Measurements from ENCODE around the gene CLEC18C. TPM values are rescaled to one million over a fixed set of nuclear protein-coding genes. Genes with fewer than 3 reads are reported as not detected.
"Not testable (repeated sequence)": the region's sequence is repeated elsewhere in the genome, so short reads cannot be mapped to it uniquely, and the experiment has no call there.

CLEC18C gene
- total and polyA plus RNA-seq, 10 of the 15 experiments (the other 5 are each of a cell fraction or from before 2014, with no cell fraction given): 0.05 to 0.11 TPM; not detected in 8

- Histone ChIP-seq H3K27ac (ENCODE audit: control insufficient read depth, insufficient read depth) (no peak overlapping the region), H2AFZ (ENCODE audit: control insufficient read depth, low read depth, low read length) (no peak overlapping the region), H3K9me3 (replicated peaks; ENCODE audit: control insufficient read depth, insufficient read depth, low read length) (no peaks in the 10 kb centered on the region), H3K4me2 (ENCODE audit: control insufficient read depth, insufficient read depth) (no peak overlapping the region), H3K4me1 (ENCODE audit: control insufficient read depth, insufficient read depth, low read length) (no peaks in the 10 kb centered on the region), H3K36me3 (ENCODE audit: control insufficient read depth in 2 of 2, insufficient read depth in 2 of 2, low read length in 1 of 2) (peaks cover 1 to 9% of the 10 kb centered on the region in 2 experiments; a peak in 2 of 4 replicates), H4K20me1 (ENCODE audit: control insufficient read depth, insufficient read depth) (no peaks in the 10 kb centered on the region), H3K27me3 (replicated peaks in 1 of 2; ENCODE audit: control insufficient read depth in 2 of 2, insufficient read depth in 2 of 2, low read length in 1 of 2) (no peaks in the 10 kb centered on the region), H3K4me3 (no peak overlapping the region), H3K79me2 (ENCODE audit: control insufficient read depth, insufficient read depth, low read length) (no peaks in the 10 kb centered on the region), H3K9ac (ENCODE audit: control insufficient read depth, insufficient read depth, low read length) (no peak overlapping the region)
- in situ Hi-C loops (cut with MboI): no loop called here
- ChIA-PET POLR2A (no interaction called here), SMC1A (ENCODE audit: uncharacterized antibody, unreplicated experiment) (no interaction called here), RAD21 (ENCODE audit: unreplicated experiment) (no interaction called here), CTCF (no interaction called here)
- intact Hi-C loops (cut with micrococcal nuclease; ENCODE audit: unreplicated experiment): loop anchor here (10.0 kb wide), 2 partner anchors 91 to 491 kb away; partner anchors contain the start of gene EXOSC6
- DNase-seq (ENCODE audit: low read depth, low spot score) (no peak), ATAC-seq (no peak), FAIRE-seq (no peak)
- TF ChIP-seq SRF (IDR thresholded peaks at IDR 0.05; ENCODE audit: low read depth in 2 of 2, low read length in 2 of 2) (no peak), ATF2 (IDR thresholded peaks at IDR 0.05; ENCODE audit: low read length) (no peak), PKNOX1 (IDR thresholded peaks at IDR 0.05) (no peak)
- no TSS peak for BruUV-seq (replicated peaks)
- WGBS (ENCODE audit: insufficient coverage, insufficient replicate concordance, low lambda C conversion rate, missing lambda C conversion rate): 82% methylated on average over 10 of the region's 10 CpGs
These were observed 10.0 kb upstream of the CLEC18C start for GRCh38 chr16:70163596-70163995.

GRCh38 chr16:70166688-70167087 lies 6.9 kb upstream of the CLEC18C start:
- H3K4me3 ChIP-seq; DNase-seq (ENCODE audit: low read depth, low spot score); H3K79me2 ChIP-seq (ENCODE audit: control insufficient read depth, insufficient read depth, low read length); H2AFZ ChIP-seq (ENCODE audit: control insufficient read depth, low read depth, low read length); H3K9ac ChIP-seq (ENCODE audit: control insufficient read depth, insufficient read depth, low read length); H4K20me1 ChIP-seq (ENCODE audit: control insufficient read depth, insufficient read depth); ATAC-seq; H3K9me3 ChIP-seq (replicated peaks; ENCODE audit: control insufficient read depth, insufficient read depth, low read length); H3K27ac ChIP-seq (ENCODE audit: control insufficient read depth, insufficient read depth); H3K27me3 ChIP-seq (replicated peaks in 1 of 2; ENCODE audit: control insufficient read depth in 2 of 2, insufficient read depth in 2 of 2, low read length in 1 of 2); H3K36me3 ChIP-seq (ENCODE audit: control insufficient read depth in 2 of 2, insufficient read depth in 2 of 2, low read length in 1 of 2); H3K4me1 ChIP-seq (ENCODE audit: control insufficient read depth, insufficient read depth, low read length); SMC1A ChIA-PET (ENCODE audit: uncharacterized antibody, unreplicated experiment); in situ Hi-C loops (cut with MboI); RAD21 ChIA-PET (ENCODE audit: unreplicated experiment); BruUV-seq (replicated peaks); CTCF ChIA-PET; H3K4me2 ChIP-seq (ENCODE audit: control insufficient read depth, insufficient read depth); FAIRE-seq: not testable (repeated sequence)
- POLR2A ChIA-PET: interaction anchor here (0.6 kb wide), 1 partner anchor 12 kb away, joined by 3 read pairs; no protein-coding TSS in a partner anchor
- 80% methylated on average over 4 of the region's 10 CpGs for WGBS (ENCODE audit: insufficient coverage, insufficient replicate concordance, low lambda C conversion rate, missing lambda C conversion rate)
- intact Hi-C loops (cut with micrococcal nuclease; ENCODE audit: unreplicated experiment): loop anchor here (10.0 kb wide), 2 partner anchors 88 to 488 kb away; partner anchors contain the start of gene EXOSC6

GRCh38 chr16:70173916-70174315 lies 329 bp downstream of the CLEC18C start:
- RAD21 ChIA-PET (ENCODE audit: unreplicated experiment); intact Hi-C loops (cut with micrococcal nuclease; ENCODE audit: unreplicated experiment); H3K9ac ChIP-seq (ENCODE audit: control insufficient read depth, insufficient read depth, low read length); FAIRE-seq; H3K27me3 ChIP-seq (replicated peaks in 1 of 2; ENCODE audit: control insufficient read depth in 2 of 2, insufficient read depth in 2 of 2, low read length in 1 of 2); H3K4me3 ChIP-seq; H3K36me3 ChIP-seq (ENCODE audit: control insufficient read depth in 2 of 2, insufficient read depth in 2 of 2, low read length in 1 of 2); H3K27ac ChIP-seq (ENCODE audit: control insufficient read depth, insufficient read depth); ATAC-seq; POLR2A ChIA-PET; H3K4me2 ChIP-seq (ENCODE audit: control insufficient read depth, insufficient read depth); H3K9me3 ChIP-seq (replicated peaks; ENCODE audit: control insufficient read depth, insufficient read depth, low read length); in situ Hi-C loops (cut with MboI); BruUV-seq (replicated peaks); SMC1A ChIA-PET (ENCODE audit: uncharacterized antibody, unreplicated experiment); H2AFZ ChIP-seq (ENCODE audit: control insufficient read depth, low read depth, low read length); H3K4me1 ChIP-seq (ENCODE audit: control insufficient read depth, insufficient read depth, low read length); DNase-seq (ENCODE audit: low read depth, low spot score); H3K79me2 ChIP-seq (ENCODE audit: control insufficient read depth, insufficient read depth, low read length); H4K20me1 ChIP-seq (ENCODE audit: control insufficient read depth, insufficient read depth); CTCF ChIA-PET: not testable (repeated sequence)
- WGBS (ENCODE audit: insufficient coverage, insufficient replicate concordance, low lambda C conversion rate, missing lambda C conversion rate): 39% methylated on average over 4 of the region's 15 CpGs
